Measurements from ENCODE around the gene KIF27. TPM values are rescaled to one million over a fixed set of nuclear protein-coding genes. Genes with fewer than 3 reads are reported as not detected.
"Not testable (repeated sequence)": the region's sequence is repeated elsewhere in the genome, so short reads cannot be mapped to it uniquely, and the experiment has no call there.

Gene KIF27
- total and polyA plus RNA-seq, 2 of the 4 experiments (the other 2 are of a cell fraction): 0.60 to 1.6 TPM

DNA sequence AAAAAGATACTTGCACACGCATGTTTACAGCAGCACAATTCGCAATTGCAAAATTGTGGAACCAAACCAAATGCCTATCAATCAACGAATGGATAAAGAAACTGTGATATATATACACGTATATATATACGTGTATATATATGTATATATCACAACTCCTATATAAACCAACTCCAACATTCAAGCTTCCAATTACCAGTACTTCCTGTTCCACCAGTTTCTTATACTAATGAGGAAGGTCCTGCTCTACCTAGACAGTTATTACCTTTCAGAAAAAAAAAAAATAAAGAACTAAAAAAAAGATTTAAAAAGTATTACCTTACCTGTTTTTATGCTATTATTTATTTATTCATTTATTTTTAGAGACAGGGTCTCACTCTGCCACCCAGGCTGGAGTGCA is 20.6 kb downstream of the KIF27 start:
- H3K36me3 ChIP-seq (ENCODE audit: control insufficient read depth, insufficient read depth, low read length); dilution Hi-C loops (cut with HindIII; ENCODE audit: low sequenced_read_pairs, unreplicated experiment); CTCF ChIA-PET; H3K23ac ChIP-seq (ENCODE audit: low read depth, low read length); H3K79me1 ChIP-seq (ENCODE audit: low read depth in 1 of 2, low read length in 2 of 2); H3K4me3 ChIP-seq (ENCODE audit: insufficient read depth, low read depth, low read length); H4K5ac ChIP-seq (ENCODE audit: low read depth, low read length); intact Hi-C loops (cut with micrococcal nuclease); H3K9me1 ChIP-seq (ENCODE audit: insufficient read depth, low read length); H2BK20ac ChIP-seq (ENCODE audit: low read depth, low read length); DNase-seq; H3K27me3 ChIP-seq (ENCODE audit: control insufficient read depth, insufficient read depth, low read length); ATAC-seq (ENCODE audit: low read depth); H2BK5ac ChIP-seq (ENCODE audit: low read depth, low read length, poor library complexity, severe bottlenecking); H4K20me1 ChIP-seq (ENCODE audit: insufficient read depth, low read length); H2BK15ac ChIP-seq (ENCODE audit: low read depth, low read length); H2AFZ ChIP-seq (replicated peaks; ENCODE audit: low read length, poor library complexity); H4K8ac ChIP-seq (ENCODE audit: low read depth in 2 of 2, low read length in 2 of 2); H3K9ac ChIP-seq (ENCODE audit: low read depth, low read length); H3K27ac ChIP-seq (ENCODE audit: insufficient read depth, low read length); BruUV-seq (replicated peaks); H3K4me2 ChIP-seq (ENCODE audit: low read depth, low read length); POLR2A ChIA-PET (ENCODE audit: unreplicated experiment); in situ Hi-C loops (cut with MboI; ENCODE audit: low sequenced_read_pairs); H2BK120ac ChIP-seq (ENCODE audit: low read depth, low read length); H3K14ac ChIP-seq (replicated peaks; ENCODE audit: low read depth, low read length); H4K91ac ChIP-seq (ENCODE audit: insufficient read depth, low read depth, low read length); H3K18ac ChIP-seq (ENCODE audit: low read depth, low read length); H2AK5ac ChIP-seq (ENCODE audit: low read depth, low read length); H2AK9ac ChIP-seq (replicated peaks; ENCODE audit: low read depth, low read length, poor library complexity); H3K9me3 ChIP-seq (ENCODE audit: control insufficient read depth, insufficient read depth, low read length); H3K56ac ChIP-seq (ENCODE audit: extremely low read depth, insufficient read depth, low read length); H3K4me1 ChIP-seq (ENCODE audit: control insufficient read depth, insufficient read depth, low read length); H3K4ac ChIP-seq (ENCODE audit: low read depth, low read length): not testable (repeated sequence)
- WGBS, 2 experiments (ENCODE audit: extremely low coverage in 2 of 2, insufficient read length in 1 of 2): no CpG with 5 or more reads among the region's 5 CpGs

DNA sequence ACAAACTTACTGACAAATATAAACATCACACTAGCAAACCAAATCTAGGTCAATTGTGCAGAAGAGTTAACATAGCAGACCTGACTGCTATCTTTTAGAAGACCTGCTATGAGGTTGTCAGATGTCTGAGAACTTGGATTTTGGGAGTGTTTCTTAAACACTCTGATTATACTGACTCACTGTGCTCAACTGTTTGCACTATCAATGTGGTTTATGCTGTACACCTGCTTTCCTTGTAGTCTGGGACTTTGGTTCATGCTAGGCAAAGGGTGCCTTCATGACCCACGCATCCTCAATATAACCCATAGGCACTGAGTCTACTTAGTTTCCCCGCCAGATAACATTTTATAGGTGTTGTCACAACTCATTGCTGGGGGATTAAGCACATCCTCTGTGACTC is 26.9 kb downstream of the KIF27 start:
- H4K91ac ChIP-seq (ENCODE audit: insufficient read depth, low read depth, low read length); H3K18ac ChIP-seq (ENCODE audit: low read depth, low read length); ATAC-seq (ENCODE audit: low read depth); H4K5ac ChIP-seq (ENCODE audit: low read depth, low read length); H2AFZ ChIP-seq (replicated peaks; ENCODE audit: low read length, poor library complexity); DNase-seq; H3K79me1 ChIP-seq (ENCODE audit: low read depth in 1 of 2, low read length in 2 of 2); H3K14ac ChIP-seq (replicated peaks; ENCODE audit: low read depth, low read length); H3K9me1 ChIP-seq (ENCODE audit: insufficient read depth, low read length); H3K9ac ChIP-seq (ENCODE audit: low read depth, low read length); H3K4me1 ChIP-seq (ENCODE audit: control insufficient read depth, insufficient read depth, low read length); H3K23ac ChIP-seq (ENCODE audit: low read depth, low read length); H3K4me3 ChIP-seq (ENCODE audit: insufficient read depth, low read depth, low read length); H3K4ac ChIP-seq (ENCODE audit: low read depth, low read length); H3K27me3 ChIP-seq (ENCODE audit: control insufficient read depth, insufficient read depth, low read length); H3K27ac ChIP-seq (ENCODE audit: insufficient read depth, low read length); BruUV-seq (replicated peaks); POLR2A ChIA-PET (ENCODE audit: unreplicated experiment); H3K9me3 ChIP-seq (ENCODE audit: control insufficient read depth, insufficient read depth, low read length); H3K36me3 ChIP-seq (ENCODE audit: control insufficient read depth, insufficient read depth, low read length); H3K56ac ChIP-seq (ENCODE audit: extremely low read depth, insufficient read depth, low read length); H2BK15ac ChIP-seq (ENCODE audit: low read depth, low read length); intact Hi-C loops (cut with micrococcal nuclease); CTCF ChIA-PET; H2AK9ac ChIP-seq (replicated peaks; ENCODE audit: low read depth, low read length, poor library complexity); H2AK5ac ChIP-seq (ENCODE audit: low read depth, low read length); H4K20me1 ChIP-seq (ENCODE audit: insufficient read depth, low read length); H2BK5ac ChIP-seq (ENCODE audit: low read depth, low read length, poor library complexity, severe bottlenecking); H2BK120ac ChIP-seq (ENCODE audit: low read depth, low read length); H3K4me2 ChIP-seq (ENCODE audit: low read depth, low read length); dilution Hi-C loops (cut with HindIII; ENCODE audit: low sequenced_read_pairs, unreplicated experiment); H4K8ac ChIP-seq (ENCODE audit: low read depth in 2 of 2, low read length in 2 of 2); H2BK20ac ChIP-seq (ENCODE audit: low read depth, low read length); in situ Hi-C loops (cut with MboI; ENCODE audit: low sequenced_read_pairs): not testable (repeated sequence)
- WGBS, 2 experiments (ENCODE audit: extremely low coverage in 2 of 2, insufficient read length in 1 of 2): no CpG with 5 or more reads among the region's 2 CpGs
